Muscle layer of colon (tissue), 2 donors: ENCODE results near the gene GDPD3.

Experiments
- H3K27ac ChIP-seq: one replicate; pipeline ENCODE4 v1.7.0; 2013; ENCODE audit warnings: low read depth, mild to moderate bottlenecking, low read length, moderate library complexity
- H3K27me3 ChIP-seq, 2 donors: one replicate each; pipeline ENCODE4 v1.7.0; 2013; ENCODE audit warnings: low read length in 2 of 2, mild to moderate bottlenecking in 2 of 2; ENCODE audit not compliant: insufficient read depth in 2 of 2, control insufficient read depth in 1 of 2
- H3K36me3 ChIP-seq: one replicate; pipeline ENCODE4 v1.7.0; 2013; ENCODE audit warnings: mild to moderate bottlenecking, low read length; ENCODE audit not compliant: insufficient read depth
- H3K4me1 ChIP-seq: one replicate; pipeline ENCODE4 v1.7.0; 2013; ENCODE audit warnings: mild to moderate bottlenecking, low read length; ENCODE audit not compliant: insufficient read depth
- H3K4me3 ChIP-seq, 2 donors: one replicate each; pipeline ENCODE4 v1.7.0; 2013; ENCODE audit warnings: low read length in 2 of 2, low read depth in 1 of 2, mild to moderate bottlenecking in 1 of 2, moderate library complexity in 1 of 2
- H3K9ac ChIP-seq: one replicate; pipeline ENCODE4 v1.7.0; 2013; ENCODE audit warnings: low read length
- H3K9me3 ChIP-seq: one replicate; pipeline ENCODE4 v1.7.0; 2013; ENCODE audit warnings: mild to moderate bottlenecking, low read length
- donor health status: abdominal sarcoma.
- donor health status: Adenocarcinoma of cecum.

GDPD3 gene

GRCh38 chr16:30084096-30084815, 29.1 kb downstream of the GDPD3 start:
- Histone ChIP-seq H3K4me1 (no peaks in the 10 kb centered on the region), H3K27ac (peak overlapping the region; percentile 22), H3K36me3 (peaks cover 47% of the 10 kb centered on the region), H3K9ac (no peak overlapping the region), H3K27me3 (no peaks in the 10 kb centered on the region), H3K9me3 (no peaks in the 10 kb centered on the region), H3K4me3 (no peak overlapping the region)

GRCh38 chr16:30083216-30084055, 29.9 kb downstream of the GDPD3 start:
- Histone ChIP-seq H3K4me3 (no peak overlapping the region), H3K36me3 (peaks cover 51% of the 10 kb centered on the region), H3K27ac (no peak overlapping the region), H3K4me1 (no peaks in the 10 kb centered on the region), H3K27me3 (no peaks in the 10 kb centered on the region), H3K9ac (no peak overlapping the region), H3K9me3 (no peaks in the 10 kb centered on the region)

GRCh38 chr16:30082545-30083090, 30.7 kb downstream of the GDPD3 start:
- H3K27me3 ChIP-seq = no peaks in the 10 kb centered on the region
- no peak overlapping the region for H3K27ac ChIP-seq
- no peaks in the 10 kb centered on the region for H3K9me3 ChIP-seq
- peaks cover 59% of the 10 kb centered on the region for H3K36me3 ChIP-seq
- peaks cover 3% of the 10 kb centered on the region for H3K4me1 ChIP-seq
- H3K4me3 ChIP-seq = no peak overlapping the region
- no peak overlapping the region for H3K9ac ChIP-seq

- Histone ChIP-seq H3K9ac (no peak overlapping the region), H3K27ac (no peak overlapping the region), H3K36me3 (peaks cover 54% of the 10 kb centered on the region)
These were observed 33.9 kb downstream of the GDPD3 start for GRCh38 chr16:30079480-30079879.

GRCh38 chr16:30078744-30079143, 34.6 kb downstream of the GDPD3 start:
- Histone ChIP-seq H3K36me3 (peaks cover 46% of the 10 kb centered on the region), H3K4me1 (peaks cover 19% of the 10 kb centered on the region), H3K9me3 (no peaks in the 10 kb centered on the region), H3K27me3 (no peaks in the 10 kb centered on the region), H3K9ac (no peak overlapping the region), H3K27ac (no peak overlapping the region), H3K4me3 (no peak overlapping the region)

More at GRCh38 chr16:30079480-30079879, 33.9 kb downstream of the GDPD3 start:
- Histone ChIP-seq H3K27me3 (no peaks in the 10 kb centered on the region), H3K4me3 (no peak overlapping the region), H3K9me3 (no peaks in the 10 kb centered on the region), H3K4me1 (peaks cover 19% of the 10 kb centered on the region)

- Histone ChIP-seq H3K4me1 (peaks cover 19% of the 10 kb centered on the region), H3K4me3 (no peak overlapping the region), H3K27ac (no peak overlapping the region), H3K9me3 (no peaks in the 10 kb centered on the region), H3K36me3 (peaks cover 35% of the 10 kb centered on the region), H3K9ac (peak overlapping the region; percentile 78), H3K27me3 (no peaks in the 10 kb centered on the region)
These were observed 35.7 kb downstream of the GDPD3 start for GRCh38 chr16:30077656-30078055.

GRCh38 chr16:30076276-30076791, 37.0 kb downstream of the GDPD3 start:
- Histone ChIP-seq H3K9ac (peak overlapping the region; percentile 78), H3K9me3 (no peaks in the 10 kb centered on the region), H3K27ac (peak overlapping the region; percentile 83), H3K36me3 (peaks cover 38% of the 10 kb centered on the region), H3K27me3 (no peaks in the 10 kb centered on the region), H3K4me1 (peaks cover 23% of the 10 kb centered on the region), H3K4me3 (peak overlapping the region; percentile 88 to 91)

GRCh38 chr16:30075503-30076275, 37.6 kb downstream of the GDPD3 start, which contains the start of gene PPP4C:
TSS of gene PPP4C (plus strand) at chr16:30075994. CDS start at chr16:30076378, 384 bp downstream.
- Histone ChIP-seq H3K27ac (peak within 1 kb of the TSS; percentile 83), H3K4me3 (peak within 1 kb of the TSS; percentile 88 to 91), H3K9ac (peak within 1 kb of the TSS; percentile 78), H3K27me3 (no peaks in the 10 kb centered on the region), H3K9me3 (no peaks in the 10 kb centered on the region), H3K36me3 (peaks cover 36% of the 10 kb centered on the region), H3K4me1 (peaks cover 25% of the 10 kb centered on the region)

GRCh38 chr16:30070490-30070889, 42.8 kb downstream of the GDPD3 start:
- H3K9me3 ChIP-seq = no peaks in the 10 kb centered on the region
- H3K36me3 ChIP-seq = peaks cover 54% of the 10 kb centered on the region
- H3K27me3 ChIP-seq = no peaks in the 10 kb centered on the region
- H3K4me3 ChIP-seq = no peak overlapping the region
- H3K4me1 ChIP-seq = peaks cover 46% of the 10 kb centered on the region
- peak overlapping the region; percentile 74 for H3K27ac ChIP-seq
- H3K9ac ChIP-seq = no peak overlapping the region

GRCh38 chr16:30069611-30070462, 43.5 kb downstream of the GDPD3 start:
- no peaks in the 10 kb centered on the region for H3K27me3 ChIP-seq
- H3K27ac ChIP-seq = peak overlapping the region; percentile 74
- peak overlapping the region; percentile 14 for H3K9ac ChIP-seq
- H3K36me3 ChIP-seq = peaks cover 54% of the 10 kb centered on the region
- H3K4me3 ChIP-seq = peak overlapping the region; percentile 7 to 28
- peaks cover 43% of the 10 kb centered on the region for H3K4me1 ChIP-seq
- H3K9me3 ChIP-seq = no peaks in the 10 kb centered on the region
